HG02571 (cell line): ENCODE results near the gene POU6F1.
"Not testable (repeated sequence)": the region's sequence is repeated elsewhere in the genome, so short reads cannot be mapped to it uniquely, and the experiment has no call there.

Experiments
- ATAC-seq: cut with Tn5 transposase; IDR thresholded peaks from one replicate; pipeline ENCODE4 v1.9.1; 2021; ENCODE audit warnings: mild to moderate bottlenecking, moderate library complexity; ENCODE audit not compliant: unreplicated experiment

POU6F1 gene

DNA sequence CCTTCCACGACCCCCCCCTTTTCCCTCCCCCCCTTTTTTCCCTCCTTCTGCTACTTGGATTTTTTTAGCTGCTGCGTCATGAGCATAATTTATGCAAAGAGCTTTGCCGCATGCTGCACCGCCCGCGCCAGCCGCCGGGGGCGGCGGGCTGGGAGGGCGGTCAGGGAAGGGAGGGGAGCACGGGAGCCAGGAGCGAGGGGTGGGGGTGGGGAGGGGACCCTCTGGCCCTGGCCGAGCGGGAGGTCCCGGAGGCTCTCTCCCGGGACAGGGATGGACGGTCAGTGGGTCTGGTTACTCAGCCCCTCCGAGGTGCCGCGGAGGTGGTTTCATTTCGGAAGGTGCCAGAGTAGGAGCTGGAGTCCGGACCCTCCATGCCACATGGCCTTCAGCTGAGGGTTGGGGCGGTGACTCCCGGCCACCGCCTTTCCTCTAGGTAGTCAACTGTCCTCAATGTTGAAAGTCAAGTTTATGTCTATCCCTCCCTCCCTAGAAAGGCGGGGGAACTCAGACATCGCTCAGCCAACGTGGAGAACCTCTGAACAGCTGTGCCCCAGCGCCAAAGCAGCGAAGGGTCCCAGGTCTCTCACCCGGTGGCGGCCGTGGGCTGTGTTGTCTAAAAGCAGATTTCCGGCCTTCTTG lies at the start of gene POU6F1:
Gene POU6F1, minus strand, starts transcription at position 95 of the 639 bp plus-strand sequence. CDS start 11,226 bp downstream, outside the sequence.
- ATAC-seq: peak; percentile 61

GRCh38 chr12:51265024-51265423 lies 47.2 kb upstream of the POU6F1 start:
- no peak for ATAC-seq

DNA sequence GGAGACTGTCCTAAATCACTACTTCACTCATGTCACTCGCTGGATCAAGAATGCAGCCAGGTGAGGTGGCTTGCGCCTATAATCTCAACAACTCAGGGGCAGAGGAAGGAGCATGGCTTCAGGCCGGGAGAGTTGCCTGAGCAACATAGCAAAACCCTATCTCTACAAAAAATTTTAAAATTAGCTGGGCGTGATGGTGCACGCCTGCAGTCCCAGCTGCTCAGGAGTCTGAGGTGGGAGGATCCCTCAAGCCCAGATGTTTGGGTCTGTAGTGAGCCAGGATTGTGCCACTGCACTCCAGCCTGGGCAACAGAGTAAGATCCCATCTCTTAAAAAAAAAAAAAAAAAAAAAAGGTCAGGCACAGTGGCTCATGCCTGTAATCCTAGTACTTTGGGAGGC lies 46.4 kb upstream of the POU6F1 start:
- ATAC-seq: no peak

GRCh38 chr12:51263341-51263740 lies 45.5 kb upstream of the POU6F1 start:
- no peak for ATAC-seq

GRCh38 chr12:51262758-51263177 lies 44.9 kb upstream of the POU6F1 start:
- no peak for ATAC-seq

DNA sequence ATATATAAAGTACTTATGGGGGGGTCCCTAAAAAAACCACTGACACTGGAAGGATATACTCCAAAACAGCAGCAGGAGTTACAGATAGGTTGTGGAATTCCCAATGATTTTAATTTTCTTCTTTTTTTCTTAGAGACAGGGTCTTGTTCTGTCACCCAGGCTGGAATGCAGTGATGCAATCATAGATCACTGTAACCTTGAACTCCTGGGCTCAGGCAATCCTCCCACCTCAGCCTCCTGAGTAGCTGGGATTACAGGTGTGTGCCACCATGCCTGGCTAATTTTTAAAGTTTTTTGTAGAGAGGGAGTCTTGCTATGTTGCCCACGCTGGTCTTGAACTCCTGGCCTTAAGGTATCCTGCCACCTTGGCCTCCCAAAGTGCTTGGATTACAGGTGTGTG lies 41.7 kb upstream of the POU6F1 start:
- ATAC-seq: not testable (repeated sequence)

DNA sequence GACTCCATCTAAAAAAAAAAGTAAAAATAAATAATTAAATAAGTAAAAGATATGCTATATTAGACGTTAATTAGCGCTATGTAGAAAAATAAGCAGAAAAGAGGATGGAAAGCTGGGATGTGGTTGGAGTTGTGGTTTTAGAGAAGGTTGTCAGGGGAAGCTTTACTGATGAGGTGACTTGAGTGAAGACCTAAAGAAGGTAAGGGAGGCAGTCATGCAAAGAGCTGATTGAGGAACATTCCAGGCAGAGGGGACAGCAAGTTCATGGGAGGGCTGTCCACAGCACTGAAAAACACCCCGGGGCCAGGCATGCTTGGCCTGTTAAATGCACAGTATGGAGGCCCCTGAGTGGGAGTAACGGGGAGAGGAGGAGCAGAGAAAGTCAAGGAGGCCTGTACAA lies 36.7 kb upstream of the POU6F1 start:
- ATAC-seq: no peak

DNA sequence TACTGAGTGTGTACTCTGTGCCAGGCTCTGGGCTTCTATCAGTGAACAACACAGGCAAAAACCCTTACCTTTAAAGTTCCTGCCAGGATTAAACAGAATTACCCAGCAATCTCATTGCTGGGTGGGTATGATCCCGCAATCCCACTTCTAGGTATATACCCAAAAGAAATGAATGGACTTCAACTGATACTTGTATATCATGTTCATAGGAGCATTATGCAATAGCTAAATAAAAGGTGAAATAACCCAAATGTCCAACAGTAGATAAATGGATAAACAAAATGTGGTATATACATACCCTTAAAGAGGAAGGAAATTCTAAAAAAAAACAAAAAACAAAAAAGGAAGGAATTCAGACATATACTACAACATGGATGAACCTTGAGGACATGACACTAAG lies 35.4 kb upstream of the POU6F1 start:
- ATAC-seq: no peak

DNA sequence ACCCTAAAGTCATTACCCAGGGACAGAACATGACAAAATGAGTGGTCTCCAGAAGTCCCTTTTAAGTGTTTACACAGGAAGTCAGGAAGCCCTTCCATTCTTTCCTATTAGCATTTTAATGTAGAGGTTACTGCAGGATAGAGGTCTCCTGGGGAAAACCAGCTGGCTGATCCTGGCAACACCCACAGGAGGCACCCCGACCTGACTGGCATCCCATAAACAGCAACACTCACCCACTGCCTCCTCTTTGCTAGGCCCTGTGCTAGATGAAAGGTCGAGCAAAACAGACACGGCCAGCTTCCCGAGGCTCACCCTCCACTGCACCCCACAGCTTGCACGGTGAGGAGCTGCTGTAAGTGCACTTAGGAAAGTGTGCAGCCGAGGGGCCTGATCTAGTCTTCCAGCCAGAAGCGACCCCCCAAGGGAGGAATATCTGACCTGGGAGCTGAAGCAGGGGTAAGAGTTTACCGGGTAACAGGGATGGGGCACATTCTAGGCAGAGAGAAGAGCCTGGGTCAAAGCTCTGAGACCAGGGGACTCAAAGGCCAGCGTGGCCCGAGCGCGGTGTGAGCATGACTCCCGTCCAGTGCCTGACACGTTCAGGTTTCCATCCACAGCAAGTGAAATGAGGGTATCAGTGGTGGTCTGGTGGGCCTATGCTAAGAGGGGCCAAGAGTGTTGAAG lies 29.8 kb upstream of the POU6F1 start:
- no peak for ATAC-seq

GRCh38 chr12:51246254-51246853 lies 28.5 kb upstream of the POU6F1 start:
- no peak for ATAC-seq

- ATAC-seq: no peak
These were observed 27.8 kb upstream of the POU6F1 start for GRCh38 chr12:51245476-51246253.

GRCh38 chr12:51244269-51244668 lies 26.4 kb upstream of the POU6F1 start:
- no peak for ATAC-seq

- ATAC-seq: no peak
These were observed 25.0 kb upstream of the POU6F1 start for GRCh38 chr12:51242876-51243275.

DNA sequence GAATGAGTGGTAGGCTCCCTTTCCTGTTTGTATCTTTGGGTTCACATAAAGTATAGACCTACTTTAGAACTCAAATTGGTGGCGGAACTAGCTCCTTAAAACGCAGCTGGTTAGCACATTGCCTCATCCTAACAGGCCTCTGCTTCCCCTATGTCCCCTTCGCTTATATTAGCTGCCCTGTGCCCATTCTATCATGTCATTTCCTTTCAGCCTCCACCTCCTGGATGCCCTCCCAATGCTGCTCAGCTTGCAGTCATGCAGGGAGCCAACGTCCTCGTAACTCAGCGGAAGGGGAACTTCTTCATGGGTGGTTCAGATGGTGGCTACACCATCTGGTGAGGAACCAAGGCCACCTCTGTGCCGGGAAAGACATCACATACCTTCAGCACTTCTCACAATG lies 24.3 kb upstream of the POU6F1 start:
- ATAC-seq: no peak

DNA sequence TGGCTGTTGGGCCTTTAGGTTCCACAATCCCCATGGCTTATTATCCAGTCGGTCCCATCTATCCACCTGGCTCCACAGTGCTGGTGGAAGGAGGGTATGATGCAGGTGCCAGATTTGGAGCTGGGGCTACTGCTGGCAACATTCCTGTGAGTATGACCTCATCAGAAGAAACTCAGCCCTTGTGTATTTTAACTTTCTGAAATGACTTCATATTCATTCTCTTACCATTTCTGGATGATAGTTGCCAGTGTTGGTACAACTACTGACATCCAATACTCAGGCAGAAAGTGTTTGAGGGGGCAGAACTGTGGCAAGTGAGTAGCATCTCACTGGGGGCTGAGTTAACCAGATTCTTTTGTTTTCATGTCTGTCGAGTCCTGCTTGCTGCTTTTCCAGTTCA lies 23.1 kb upstream of the POU6F1 start:
- no peak for ATAC-seq

DNA sequence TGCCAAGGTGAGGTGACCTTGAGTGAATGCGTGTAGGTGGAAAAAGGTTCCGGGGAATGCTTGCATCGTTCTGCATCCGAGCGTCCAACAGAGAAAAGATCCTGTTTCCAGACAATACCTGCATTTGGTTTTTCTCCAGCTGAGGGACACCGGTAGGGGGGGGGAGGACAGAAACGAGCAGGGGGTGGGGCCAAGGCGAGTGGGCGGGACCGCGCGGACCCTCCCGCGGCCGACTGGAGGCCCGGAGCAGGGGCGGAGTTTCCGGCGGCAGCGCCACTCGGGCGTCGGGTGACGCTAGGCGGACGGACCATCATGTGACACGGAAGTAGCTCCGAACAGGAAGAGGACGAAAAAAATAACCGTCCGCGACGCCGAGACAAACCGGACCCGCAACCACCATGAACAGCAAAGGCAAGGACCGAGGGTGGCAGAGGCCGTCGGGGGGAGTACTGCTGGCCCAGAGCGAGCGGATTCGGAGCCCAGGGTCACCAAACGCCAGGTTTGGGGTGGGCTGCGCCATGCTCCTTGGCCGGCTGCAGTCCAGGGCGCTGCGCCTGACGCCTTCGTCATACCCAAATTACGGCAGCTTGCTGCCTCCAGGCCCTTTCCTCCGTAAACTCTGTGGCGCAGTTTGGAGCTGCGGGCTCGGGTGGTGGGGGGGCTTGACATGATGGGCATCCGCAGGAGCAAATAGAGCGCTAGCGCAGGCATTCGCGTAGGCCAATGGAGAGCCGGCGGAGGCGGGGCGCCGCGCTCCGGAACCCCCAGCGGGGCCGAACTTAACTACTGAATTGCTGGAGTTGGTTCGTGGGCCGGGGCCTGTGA lies 20.9 kb upstream of the POU6F1 start, which contains the start of gene DAZAP2:
Gene DAZAP2, plus strand, starts transcription at position 317 of the 825 bp plus-strand sequence. Its CDS starts 82 bp downstream, at position 399.
- peak; percentile 88 for ATAC-seq

DNA sequence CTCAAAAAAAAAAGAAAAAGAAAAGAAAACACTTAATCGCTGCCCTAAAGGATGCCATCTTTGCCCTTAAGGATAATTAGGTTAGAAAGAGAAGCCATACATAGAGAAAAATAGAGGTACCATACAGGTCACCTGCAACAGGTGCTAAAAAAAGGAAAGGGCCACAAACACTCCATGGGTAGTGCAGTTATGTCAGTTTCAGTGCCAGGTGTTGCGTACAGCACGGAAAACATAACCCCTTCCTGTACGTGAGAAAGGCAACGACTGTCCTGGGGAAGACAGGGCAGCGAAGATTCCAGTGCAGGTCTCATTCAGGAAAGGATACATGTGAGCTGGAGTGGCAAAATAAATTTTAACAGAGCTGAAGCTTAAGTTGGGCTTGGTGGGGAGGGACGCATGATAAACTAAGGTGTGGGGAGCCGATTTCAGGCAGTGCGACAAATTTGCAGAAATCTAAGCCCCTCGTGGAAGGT lies 20.2 kb upstream of the POU6F1 start:
- ATAC-seq: no peak

GRCh38 chr12:51234530-51234929 lies 16.7 kb upstream of the POU6F1 start:
- ATAC-seq: no peak

GRCh38 chr12:51232642-51233041 lies 14.8 kb upstream of the POU6F1 start:
- ATAC-seq: no peak

GRCh38 chr12:51229116-51229809 lies 11.4 kb upstream of the POU6F1 start:
- no peak for ATAC-seq
